Esophagus squamous epithelium (tissue), 4 donors: ENCODE data around the gene ATF7IP.

Experiments
- CTCF ChIP-seq, 6 experiments: fragments of 450-650 bp in 4 of 6; fragments of 200-600 bp in 2 of 6; sonication (generic) in 2 of 6; IDR thresholded peaks; one replicate each; pipeline ENCODE4 v1.5.1; 2016 to 2019; ENCODE audit warnings: antibody characterized with exemption in 6 of 6, mild to moderate bottlenecking in 4 of 6, moderate library complexity in 4 of 6
- POLR2A ChIP-seq, 4 donors: fragments of 450-650 bp; IDR thresholded peaks; one replicate each; pipeline ENCODE4 v1.6.1; 2017; ENCODE audit warnings: antibody characterized with exemption in 4 of 4, mild to moderate bottlenecking in 4 of 4, moderate library complexity in 3 of 4

- no peak for TF ChIP-seq CTCF (IDR thresholded peaks at IDR 0.05)
- no peak for TF ChIP-seq POLR2A (IDR thresholded peaks at IDR 0.05)
Measured at GRCh38 chr12:14479004-14479403, 113.5 kb downstream of the ATF7IP start.
